Brain microvascular endothelial cell (primary cell): ENCODE data around the gene GFPT2.

Source experiments
- DNase-seq: peaks from one replicate; pipeline ENCODE4 v3.0.0-alpha.2; 2020
- H3K27ac ChIP-seq: fragments of 250-450 bp; sonication (Bioruptor Pico); 2 replicates; pipeline ENCODE4 v1.5.1; 2020; ENCODE audit warnings: mild to moderate bottlenecking, moderate library complexity
- H3K27me3 ChIP-seq: fragments of 250-450 bp; sonication (Bioruptor Pico); replicated peaks from 2 replicates; pipeline ENCODE4 v1.5.1; 2020; ENCODE audit warnings: mild to moderate bottlenecking
- H3K36me3 ChIP-seq: fragments of 250-450 bp; sonication (Bioruptor Pico); replicated peaks from 2 replicates; pipeline ENCODE4 v1.5.1; 2020; ENCODE audit warnings: mild to moderate bottlenecking
- H3K4me3 ChIP-seq: 2 replicates; pipeline ENCODE4 v1.5.1; 2011; ENCODE audit warnings: low read depth, mild to moderate bottlenecking, control low read depth, low read length, moderate library complexity
- in situ Hi-C: cut with HindIII; loops from 2 replicates; pipeline ENCODE4 v1.10.0; 2017; ENCODE audit warnings: low sequenced_read_pairs, low pct_ligation_motif_present
- TF ChIP-seq, protein P1 (sequence below): IDR thresholded peaks from 2 replicates; pipeline ENCODE4 v1.5.1; 2011; ENCODE audit warnings: low read depth, mild to moderate bottlenecking, moderate library complexity, low read length, control low read depth, inconsistent platforms; ENCODE audit errors: missing control alignments

GFPT2 gene

DNA sequence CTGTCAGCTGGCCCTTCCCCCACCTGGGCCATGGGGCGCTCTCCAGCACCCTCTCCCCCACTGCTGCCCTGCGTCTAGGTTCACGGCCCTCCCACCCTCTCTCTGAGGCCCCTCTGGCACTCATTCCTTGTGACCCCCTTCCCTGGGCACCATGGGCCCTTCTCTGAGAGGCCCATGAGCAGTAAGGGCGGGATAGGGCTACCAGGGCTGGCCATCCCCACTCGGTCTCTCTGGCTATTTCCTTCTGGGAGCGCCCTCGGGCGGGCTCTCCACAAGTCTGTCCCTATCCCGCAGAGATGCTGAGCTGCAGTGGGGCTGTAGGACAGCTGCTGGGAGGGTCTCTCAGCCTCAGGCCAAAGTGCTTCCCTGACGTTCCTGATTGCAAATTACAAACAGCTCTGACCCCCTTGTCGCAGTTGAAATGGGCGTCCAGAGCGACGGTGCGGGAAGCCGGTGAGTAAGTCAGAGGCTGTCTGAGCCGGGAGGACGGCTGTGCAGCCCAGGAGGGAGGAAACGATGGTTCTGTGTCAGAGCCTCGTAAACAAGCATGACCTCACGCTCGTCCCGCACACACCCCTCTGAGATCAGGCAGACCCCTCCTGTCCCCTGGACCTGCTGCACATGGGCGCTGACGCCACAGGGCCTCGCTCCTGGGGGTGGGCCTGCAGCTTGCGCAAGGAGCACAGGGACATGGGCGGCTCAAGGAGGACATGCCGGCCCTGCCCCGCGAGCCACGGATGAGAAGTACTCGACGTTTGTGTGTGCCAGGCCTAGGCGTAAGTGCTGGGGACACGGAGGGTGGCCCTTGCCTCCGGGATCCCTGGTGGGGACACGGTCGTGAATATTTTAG is 36.3 kb upstream of the GFPT2 start:
- in situ Hi-C loops = no loop called here
- H3K36me3 ChIP-seq = no peaks in the 10 kb centered on the region
- H3K27me3 ChIP-seq = no peaks in the 10 kb centered on the region
- TF ChIP-seq, protein P1, sequence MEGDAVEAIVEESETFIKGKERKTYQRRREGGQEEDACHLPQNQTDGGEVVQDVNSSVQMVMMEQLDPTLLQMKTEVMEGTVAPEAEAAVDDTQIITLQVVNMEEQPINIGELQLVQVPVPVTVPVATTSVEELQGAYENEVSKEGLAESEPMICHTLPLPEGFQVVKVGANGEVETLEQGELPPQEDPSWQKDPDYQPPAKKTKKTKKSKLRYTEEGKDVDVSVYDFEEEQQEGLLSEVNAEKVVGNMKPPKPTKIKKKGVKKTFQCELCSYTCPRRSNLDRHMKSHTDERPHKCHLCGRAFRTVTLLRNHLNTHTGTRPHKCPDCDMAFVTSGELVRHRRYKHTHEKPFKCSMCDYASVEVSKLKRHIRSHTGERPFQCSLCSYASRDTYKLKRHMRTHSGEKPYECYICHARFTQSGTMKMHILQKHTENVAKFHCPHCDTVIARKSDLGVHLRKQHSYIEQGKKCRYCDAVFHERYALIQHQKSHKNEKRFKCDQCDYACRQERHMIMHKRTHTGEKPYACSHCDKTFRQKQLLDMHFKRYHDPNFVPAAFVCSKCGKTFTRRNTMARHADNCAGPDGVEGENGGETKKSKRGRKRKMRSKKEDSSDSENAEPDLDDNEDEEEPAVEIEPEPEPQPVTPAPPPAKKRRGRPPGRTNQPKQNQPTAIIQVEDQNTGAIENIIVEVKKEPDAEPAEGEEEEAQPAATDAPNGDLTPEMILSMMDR = no peak
- DNase-seq = no peak
- H3K4me3 ChIP-seq = no peak overlapping the region
- no peak overlapping the region for H3K27ac ChIP-seq

DNA sequence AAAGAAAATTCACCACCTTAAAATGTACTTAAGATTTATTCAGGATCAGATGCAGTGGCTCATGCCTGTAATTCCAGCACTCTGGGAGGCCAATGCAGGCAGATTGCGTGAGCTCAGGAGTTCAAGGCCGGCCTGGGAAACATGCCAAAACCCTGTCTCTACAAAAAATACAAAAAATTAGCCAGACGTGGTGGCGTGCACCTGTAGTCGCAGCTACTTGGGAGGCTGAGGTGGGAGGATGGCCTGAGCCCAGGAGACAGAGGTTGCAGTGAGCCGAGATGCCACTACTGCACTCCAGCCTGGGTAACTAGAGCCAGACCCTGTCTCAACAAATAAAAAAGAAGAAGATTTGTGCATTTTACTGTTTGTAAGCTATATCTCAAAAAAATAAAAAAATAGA is 34.7 kb upstream of the GFPT2 start:
- no peaks in the 10 kb centered on the region for H3K36me3 ChIP-seq
- DNase-seq = no peak
- TF ChIP-seq, protein P1 = no peak
- in situ Hi-C loops = no loop called here
- no peak overlapping the region for H3K27ac ChIP-seq
- H3K4me3 ChIP-seq = no peak overlapping the region
- no peaks in the 10 kb centered on the region for H3K27me3 ChIP-seq

DNA sequence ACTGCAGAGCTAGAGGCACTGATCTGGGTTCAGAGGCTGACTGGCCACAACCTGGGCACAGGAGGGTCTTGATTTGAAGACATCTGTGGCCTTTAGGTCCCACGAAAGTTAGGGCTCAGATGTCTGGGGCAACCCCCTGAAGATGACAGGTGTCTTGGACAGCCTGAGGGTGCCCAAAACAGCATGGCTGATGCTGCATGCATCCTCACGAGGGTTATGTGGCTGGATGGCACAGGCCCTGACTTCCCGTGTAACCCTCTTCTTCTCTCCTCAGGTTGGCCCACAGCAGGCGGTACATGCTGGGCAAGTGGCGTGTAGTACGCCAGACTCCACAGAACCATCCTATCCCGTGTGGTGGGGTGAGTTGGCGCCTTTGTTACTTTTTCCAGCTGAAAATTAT is 29.8 kb upstream of the GFPT2 start:
- no peaks in the 10 kb centered on the region for H3K36me3 ChIP-seq
- DNase-seq = no peak
- H3K27ac ChIP-seq = no peak overlapping the region
- H3K4me3 ChIP-seq = no peak overlapping the region
- TF ChIP-seq, protein P1 = no peak
- no peaks in the 10 kb centered on the region for H3K27me3 ChIP-seq
- in situ Hi-C loops = no loop called here

DNA sequence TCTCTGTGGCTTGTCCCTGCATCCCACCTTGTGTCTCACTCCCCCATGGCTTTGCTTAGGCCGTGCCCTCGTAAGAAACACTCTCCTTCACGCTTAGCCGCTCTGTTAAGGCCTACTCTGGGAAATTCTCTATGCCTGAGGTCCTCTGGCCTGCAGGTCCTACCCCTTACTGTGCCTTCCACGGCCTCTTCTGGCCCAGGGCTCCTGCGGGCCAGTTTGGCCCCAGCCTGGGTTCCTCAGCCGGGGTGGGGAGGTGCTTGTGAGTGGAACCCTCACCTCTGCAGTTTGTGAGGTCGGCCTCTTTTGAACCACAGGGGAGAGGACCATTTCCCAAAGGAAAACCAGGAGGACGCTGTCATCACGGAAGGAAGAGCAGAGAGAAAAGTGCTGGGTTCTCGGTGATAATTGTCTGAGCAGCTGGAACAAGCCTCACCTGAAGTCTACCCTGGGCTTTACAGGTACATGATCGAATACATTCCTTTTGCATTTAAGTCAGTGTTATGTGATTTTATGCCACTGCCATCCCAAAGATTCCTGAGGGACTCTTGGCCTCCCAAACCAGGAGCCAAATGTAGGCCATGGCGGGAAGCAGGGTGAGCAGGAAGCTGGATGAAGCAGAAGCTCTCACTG is 28.8 kb upstream of the GFPT2 start:
- TF ChIP-seq, protein P1 = no peak
- Histone ChIP-seq H3K27ac (no peak overlapping the region), H3K36me3 (no peaks in the 10 kb centered on the region), H3K4me3 (no peak overlapping the region), H3K27me3 (no peaks in the 10 kb centered on the region)
- no peak for DNase-seq
- in situ Hi-C loops = no loop called here

DNA sequence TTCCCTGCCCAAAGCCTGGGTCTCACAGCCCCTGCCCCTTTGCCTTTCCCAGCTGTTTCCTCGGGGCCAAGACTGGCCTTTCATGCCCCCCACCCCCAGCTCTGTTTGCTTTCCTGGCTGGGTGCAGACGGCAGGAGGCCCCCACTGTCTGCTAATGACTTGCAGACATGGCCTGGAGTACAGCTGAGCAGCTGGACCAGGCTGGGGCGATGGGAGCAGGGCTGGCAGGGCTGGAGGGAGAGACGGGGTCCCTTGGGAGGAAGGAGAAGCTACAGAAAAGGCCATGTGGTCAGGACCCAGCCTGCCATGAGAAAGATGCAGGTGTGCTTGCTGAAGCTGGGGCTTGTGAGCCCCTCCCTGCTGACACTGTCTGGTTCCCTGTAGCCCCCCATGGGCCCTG is 28.3 kb upstream of the GFPT2 start:
- no peaks in the 10 kb centered on the region for H3K36me3 ChIP-seq
- H3K27me3 ChIP-seq = no peaks in the 10 kb centered on the region
- no peak overlapping the region for H3K4me3 ChIP-seq
- no peak for DNase-seq
- H3K27ac ChIP-seq = no peak overlapping the region
- in situ Hi-C loops = no loop called here
- TF ChIP-seq, protein P1 = no peak
